Uterus (tissue), 2 donors: ENCODE results near the gene IQSEC3.
"Not testable (repeated sequence)": the region's sequence is repeated elsewhere in the genome, so short reads cannot be mapped to it uniquely, and the experiment has no call there.

Source experiments
- CTCF ChIP-seq, 4 experiments: fragments of 200-600 bp in 2 of 4; fragments of 450-650 bp in 2 of 4; sonication (generic) in 2 of 4; IDR thresholded peaks; one replicate each; pipeline ENCODE4 v1.5.1; 2016 to 2019; ENCODE audit warnings: antibody characterized with exemption in 4 of 4, mild to moderate bottlenecking in 2 of 4, moderate library complexity in 1 of 4
- POLR2A ChIP-seq, 2 donors: fragments of 450-650 bp; IDR thresholded peaks; one replicate each; pipeline ENCODE4 v1.6.1; 2016; ENCODE audit warnings: antibody characterized with exemption in 2 of 2, mild to moderate bottlenecking in 1 of 2, moderate library complexity in 1 of 2

GRCh38 chr12:19906-20305 is 46.7 kb upstream of the IQSEC3 start:
- not testable (repeated sequence) for TF ChIP-seq POLR2A, CTCF (IDR thresholded peaks at IDR 0.05)
